NCI-H2081 (cell line): ENCODE data around the gene EFNA1.
A peak's percentile ranks its signal among the peaks of the same experiment; 100 is the strongest.
"Not testable (repeated sequence)": the region's sequence is repeated elsewhere in the genome, so short reads cannot be mapped to it uniquely, and the experiment has no call there.

ENCODE experiments used
- DNase-seq, 2 experiments: peaks; one replicate each; lab custom pipeline; 2025; lab: John Stamatoyannopoulos, UW

EFNA1 gene

DNA sequence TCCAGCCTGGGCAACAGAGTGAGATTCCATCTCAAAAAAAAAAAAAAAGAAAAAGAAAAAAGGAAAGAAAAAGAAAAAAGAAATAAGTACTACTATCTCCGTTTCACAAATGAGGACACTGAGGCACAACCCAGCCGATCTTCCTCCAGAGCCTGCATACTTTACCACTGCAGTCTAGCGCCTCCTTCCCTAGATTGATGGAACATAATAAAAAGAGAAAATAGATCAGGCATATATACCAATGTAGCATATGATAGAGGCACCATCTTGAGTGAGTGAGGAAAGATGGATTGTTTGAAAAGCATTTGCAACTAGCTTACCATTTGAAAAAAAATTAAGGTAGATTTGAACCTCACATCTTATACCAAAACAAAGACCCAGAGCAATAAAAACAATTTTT, 17.8 kb downstream of the EFNA1 start:
- DNase-seq = no peak

DNA sequence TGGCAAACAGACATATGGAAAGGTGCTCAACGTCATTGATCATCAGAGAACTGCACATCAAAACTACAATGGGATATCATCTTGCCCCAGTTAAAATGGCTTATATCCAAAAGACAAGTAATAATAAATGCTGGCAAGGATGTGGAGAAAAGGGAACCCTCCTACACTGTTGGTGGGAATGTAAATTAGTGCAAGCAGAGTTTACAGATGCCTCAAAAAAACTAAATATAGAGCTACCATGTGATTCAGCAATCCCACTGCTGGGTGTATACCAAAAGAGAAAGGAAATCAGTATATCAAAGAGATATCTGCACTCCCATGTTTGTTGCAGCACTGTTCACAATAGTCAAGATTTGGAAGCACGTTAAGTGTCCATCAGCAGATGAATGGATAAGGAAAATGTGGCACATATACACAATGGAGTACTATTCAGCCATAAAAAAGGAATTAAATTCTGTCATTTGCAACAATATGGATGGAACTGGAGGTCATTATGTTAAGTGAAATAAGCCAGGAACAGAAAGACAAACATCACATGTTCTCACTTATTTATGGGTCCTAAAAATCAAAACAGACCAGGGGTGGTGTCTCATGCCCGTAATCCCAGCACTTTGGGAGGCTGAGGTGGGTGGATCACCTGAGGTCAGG, 28.4 kb downstream of the EFNA1 start:
- not testable (repeated sequence) for DNase-seq

DNA sequence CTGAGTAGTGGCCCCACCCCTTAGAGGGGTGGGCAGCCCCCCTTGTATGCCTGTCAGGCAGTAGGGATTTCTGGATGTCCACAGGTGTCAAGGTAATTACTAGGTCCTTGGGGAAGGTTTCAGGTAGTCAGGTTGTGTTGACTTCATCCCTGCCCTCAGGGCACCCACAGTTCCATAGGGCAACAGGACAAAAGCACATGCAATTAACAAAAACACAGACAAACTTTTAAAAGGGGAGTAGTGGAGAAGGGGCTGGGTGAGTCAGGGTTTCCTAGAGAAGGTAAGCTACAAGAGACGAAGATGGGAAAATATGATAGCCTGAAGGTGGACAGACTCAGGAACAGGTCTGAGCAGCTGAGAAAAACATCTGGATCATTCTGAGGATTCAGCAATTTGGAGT, 31.3 kb downstream of the EFNA1 start:
- no peak for DNase-seq

DNA sequence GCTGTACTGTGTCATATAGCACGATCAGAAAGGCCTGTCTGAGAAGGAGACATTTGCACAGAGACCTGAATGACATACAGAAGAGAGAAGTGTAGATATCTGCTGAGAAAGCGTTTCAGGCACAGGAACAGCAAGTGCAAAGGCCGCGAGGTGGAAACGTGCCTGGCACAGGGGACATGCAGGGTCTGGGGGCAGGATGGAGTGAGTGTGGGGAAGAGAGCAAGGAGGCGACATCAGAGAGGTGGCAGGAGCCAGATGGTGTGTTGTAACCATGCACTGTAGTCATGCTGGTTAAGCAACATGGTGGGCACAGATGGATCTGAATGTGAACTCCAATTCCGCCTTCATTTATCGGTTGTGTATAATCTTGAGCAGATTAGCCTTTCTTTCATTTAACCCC, 32.5 kb downstream of the EFNA1 start:
- DNase-seq = no peak

DNA sequence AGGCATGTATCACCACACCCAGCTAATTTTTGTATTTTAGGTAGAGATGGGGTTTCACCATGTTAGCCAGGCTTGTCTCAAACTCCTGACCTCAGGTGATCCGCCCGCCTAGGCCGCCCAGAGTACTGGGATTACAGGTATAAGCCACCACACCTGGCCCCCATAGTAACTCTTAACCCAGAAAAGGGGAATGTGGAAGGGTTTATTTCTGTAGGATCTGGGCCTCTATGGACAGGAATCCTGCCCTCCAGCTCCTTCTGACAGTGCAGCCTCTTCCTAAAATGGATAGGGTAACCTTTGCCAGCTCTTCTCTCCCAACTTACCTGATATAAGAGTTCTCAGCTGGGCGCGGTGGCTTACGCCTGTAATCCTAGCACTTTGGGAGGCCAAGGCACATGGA, 35.0 kb downstream of the EFNA1 start:
- not testable (repeated sequence) for DNase-seq

DNA sequence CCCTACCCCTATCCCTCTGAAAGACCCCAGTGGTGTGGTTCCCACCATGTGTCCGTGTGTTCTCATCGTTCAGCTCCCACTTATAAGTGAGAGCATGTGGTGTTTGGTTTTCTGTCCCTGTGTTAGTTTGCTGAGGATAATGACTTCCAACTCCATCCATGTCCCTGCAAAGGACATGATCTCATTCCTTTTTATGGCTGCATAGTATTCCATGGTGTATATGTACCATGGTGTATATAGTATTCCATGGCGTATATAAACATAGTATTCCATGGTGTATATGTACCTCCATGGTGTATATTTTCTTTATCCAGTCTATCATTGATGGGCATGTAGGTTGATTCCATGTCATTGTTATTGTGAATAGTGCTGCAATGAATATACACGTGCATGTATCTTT, 36.1 kb downstream of the EFNA1 start:
- not testable (repeated sequence) for DNase-seq

DNA sequence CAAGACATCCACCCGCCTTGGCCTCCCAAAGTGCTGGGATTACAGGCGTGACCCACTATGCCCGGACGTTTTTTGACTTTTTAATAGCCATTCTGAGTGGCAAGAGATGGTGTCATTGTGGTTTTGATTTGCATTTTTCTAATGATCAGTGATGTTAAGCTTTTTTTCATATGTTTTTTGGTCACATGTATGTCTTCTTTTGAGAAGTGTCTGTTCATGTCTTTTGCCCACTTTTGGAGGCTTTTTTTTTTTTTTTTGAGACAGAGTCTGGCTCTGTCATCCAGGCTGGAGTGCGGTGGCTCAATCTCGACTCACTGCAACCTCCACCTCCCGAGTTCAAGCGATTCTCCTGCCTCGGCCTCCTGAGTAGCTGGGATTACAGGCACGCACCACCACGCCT, 36.9 kb downstream of the EFNA1 start:
- DNase-seq = not testable (repeated sequence)

DNA sequence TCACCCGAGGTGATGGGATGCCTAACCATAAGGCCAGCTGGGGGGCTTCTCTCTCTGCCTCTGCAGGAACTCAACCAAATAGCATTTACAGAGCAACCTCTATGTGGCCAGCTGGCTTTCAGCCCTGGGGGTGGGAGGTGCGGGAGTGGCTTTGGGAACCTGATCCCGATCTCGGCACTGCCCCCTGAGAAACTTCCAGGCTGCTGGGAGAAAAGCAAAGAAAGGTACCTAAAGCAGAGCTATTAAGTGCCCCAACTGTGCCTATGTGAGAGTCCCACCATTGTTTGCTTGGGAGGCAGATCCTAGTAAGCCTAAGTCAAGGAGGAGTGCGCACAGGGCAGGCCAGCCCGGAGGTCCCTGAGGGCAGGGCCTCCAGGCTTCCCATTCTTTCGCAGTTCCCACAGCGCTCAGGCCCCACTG, 38.4 kb downstream of the EFNA1 start:
- no peak for DNase-seq

DNA sequence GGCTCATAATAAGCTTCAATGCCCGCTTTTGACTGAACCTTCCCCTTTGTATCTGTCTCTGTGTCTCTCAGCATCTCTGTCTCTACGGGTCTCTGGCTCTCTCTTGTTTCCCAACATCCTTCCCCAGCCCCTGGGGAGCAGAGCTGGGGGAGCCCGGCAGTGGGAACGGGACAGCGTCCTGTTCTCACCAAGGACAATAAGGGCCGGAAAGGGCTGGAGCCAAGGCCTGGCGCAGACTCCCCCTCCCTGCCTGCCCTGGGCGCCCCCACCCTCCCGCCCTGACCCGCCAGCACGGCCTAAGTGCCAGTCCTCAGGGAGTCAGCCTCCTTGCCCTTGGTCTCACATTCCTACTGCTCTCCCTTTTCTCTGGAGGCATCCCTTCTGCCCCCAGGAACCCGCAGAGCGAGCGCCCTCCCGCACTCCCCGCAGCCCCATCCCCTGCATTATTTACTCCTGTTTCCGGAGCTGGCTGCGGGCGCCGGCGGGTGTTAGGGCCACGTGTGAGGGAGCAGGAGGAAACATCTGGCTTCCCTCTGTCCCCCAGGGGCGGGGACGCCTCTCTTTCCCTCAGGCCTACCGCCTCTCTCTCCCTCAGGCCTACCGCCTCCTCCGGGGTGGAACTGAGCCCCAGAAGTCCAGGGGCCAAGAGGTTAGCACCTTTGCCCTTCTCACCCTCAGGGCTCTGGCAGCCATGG, 38.9 kb downstream of the EFNA1 start:
- peak; percentile 24 to 78 for DNase-seq

DNA sequence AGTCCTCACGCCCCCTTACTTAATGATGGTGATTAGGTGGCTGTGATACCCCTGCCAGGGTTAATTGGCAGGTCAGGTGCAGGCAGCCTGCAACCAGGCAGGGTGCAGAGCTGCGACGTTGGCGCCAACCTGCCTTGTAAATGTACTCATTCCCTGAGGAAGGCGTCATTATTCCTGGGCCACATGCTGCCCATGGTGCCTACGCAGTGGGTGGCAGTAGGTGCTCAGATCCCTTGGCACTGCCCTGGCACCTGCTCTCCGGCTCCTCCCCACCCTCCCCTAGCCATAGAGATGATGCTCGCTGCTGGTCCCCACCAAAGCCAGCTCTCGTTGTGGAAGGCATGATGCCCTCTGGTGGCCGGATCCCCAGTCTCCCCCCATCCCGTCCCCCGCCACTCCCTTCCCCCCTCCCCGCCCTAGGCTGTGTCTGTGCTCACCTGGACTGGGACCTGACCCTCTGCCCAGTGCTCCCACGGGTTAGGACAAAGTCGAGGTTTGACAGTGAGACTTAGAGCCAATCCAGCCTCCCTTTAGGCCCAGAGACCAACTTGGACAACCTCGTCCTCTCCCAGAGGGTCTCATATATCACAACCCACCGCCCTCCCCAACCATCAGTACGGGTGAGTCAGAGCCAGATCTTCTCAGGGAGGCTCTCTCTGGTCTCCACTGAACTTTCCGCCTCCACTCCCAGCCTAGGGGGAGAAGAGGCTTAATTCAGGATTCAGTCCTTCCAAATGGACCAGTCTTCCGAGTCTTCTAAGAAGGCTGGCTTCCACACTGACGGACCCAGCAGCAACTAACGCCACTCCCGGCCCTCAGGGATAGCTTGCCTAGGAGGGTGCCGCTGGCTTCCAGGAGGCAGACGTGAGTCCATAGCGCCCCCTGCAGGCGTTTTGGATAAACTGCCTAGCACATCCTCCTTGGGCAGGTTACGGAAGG, 39.8 kb downstream of the EFNA1 start:
- DNase-seq = peak; percentile 90 to 94

DNA sequence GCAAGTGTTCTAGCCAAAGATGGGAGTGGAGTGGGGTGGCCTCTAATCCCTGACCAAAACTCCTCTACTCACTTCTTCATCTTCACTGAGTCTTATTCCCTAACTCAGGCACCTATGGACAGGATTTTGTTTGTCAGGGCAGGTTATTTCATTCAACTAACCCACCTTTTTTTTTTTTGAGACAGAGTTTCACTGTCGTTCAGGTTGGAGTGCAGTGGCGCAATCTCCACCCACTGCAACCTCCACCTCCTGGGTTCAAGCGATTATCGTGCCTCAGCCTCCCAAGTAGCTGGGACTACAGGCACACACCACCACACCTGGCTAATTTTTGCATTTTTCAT, 40.4 kb downstream of the EFNA1 start:
- not testable (repeated sequence) for DNase-seq

DNA sequence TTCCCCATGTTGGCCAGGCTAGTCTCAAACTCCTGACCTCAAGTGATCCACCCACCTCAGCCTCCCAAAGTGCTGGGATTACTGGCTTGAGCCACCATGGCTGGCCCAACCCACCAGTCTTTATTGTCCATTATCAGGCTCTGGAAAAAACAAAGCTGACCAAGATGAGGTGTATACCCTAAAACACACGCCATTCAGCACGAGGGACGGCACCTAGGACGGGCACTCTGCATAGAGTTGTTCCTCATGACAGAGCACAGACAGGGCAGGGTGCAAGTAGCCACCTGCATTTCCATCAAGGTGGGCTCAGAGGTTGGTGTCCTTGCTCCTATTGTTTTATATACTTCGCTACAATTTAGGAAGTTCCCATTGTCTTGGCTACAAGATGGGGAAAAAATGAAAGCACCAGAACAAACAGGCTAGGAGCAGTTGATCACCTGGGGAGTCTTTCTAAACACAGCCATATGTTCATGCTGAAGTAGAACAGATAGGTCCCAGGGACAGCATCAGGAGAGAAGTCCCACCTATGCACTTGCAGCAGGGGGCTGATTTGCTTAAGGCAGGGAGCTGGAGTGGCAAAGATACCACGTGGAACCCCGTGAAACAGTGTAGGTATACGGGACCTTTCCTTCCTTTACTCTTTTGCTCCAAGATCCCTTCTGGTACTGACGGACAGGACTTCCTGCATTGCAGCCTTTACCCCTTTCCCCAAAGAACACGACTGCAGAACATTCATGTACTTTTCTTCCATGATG, 41.0 kb downstream of the EFNA1 start:
- no peak for DNase-seq

DNA sequence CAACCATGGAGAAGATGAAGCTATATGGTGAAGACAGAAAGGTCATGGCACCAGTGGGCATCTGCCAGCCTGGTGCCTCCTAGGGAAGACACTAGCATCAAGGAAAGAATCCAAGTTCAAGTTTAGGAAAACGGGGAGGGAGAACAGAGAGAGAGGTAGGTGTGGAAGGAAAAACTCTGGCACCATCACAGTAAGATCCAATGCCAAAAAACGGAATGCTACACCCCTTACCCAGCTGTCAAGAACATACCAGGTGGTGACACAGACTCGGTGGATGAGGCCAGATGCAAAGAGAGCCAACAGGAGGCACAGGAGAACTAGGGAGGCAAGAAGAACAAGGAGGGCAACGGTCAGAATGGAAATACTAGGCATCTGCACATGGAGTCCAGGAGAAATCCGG, 41.9 kb downstream of the EFNA1 start:
- DNase-seq = no peak

DNA sequence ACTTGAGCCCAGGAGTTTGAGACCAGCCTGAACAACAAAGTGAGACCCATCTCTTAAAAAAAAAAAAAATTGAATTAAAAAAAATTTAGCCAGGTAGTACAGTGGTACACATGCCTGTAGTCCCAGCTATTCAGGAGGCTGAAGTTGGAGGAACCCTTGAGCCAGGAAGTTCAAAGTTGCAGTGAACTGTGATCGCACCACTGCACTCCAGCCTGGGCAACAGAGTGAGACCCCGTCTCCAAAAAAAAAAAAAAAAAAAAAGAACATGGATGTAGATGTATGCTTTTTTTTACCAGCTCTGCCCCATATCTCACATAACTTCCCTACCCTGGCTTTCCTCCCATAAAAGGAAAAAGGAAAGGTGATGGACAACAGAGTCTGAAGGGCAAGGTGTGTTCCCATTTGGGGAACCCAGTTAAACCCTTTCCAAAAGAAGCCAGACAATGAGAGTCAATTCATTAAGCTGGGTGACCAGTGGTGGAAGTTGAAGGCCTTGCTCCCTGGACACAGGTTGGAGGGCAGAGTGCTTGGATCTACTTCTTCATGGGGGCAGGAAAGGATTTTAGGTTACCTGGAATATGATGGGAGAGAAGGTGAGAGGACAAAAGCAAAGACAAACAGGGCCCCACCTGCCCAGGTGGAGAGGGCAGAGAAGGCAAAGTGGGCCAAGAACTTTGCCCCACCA, 42.6 kb downstream of the EFNA1 start:
- DNase-seq = no peak

DNA sequence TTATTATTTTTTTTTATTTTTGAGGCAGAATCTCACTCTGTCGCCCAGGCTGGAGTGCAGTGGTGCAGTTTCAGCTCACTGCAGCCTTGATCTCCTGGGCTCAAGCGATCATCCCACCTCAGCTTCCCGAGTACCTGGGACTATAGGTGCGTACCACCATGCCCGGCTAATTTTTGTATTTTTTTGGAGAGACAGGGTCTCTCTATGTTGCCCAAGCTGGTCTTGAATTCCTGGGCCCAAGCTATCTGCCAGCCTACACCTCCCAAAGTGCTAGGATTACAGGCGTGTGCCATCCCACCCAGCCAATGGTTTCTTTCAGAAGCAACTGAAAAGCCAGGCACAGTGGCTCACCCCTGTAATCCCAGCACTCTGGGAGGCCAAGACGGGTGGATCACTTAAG, 43.1 kb downstream of the EFNA1 start:
- DNase-seq = no peak

DNA sequence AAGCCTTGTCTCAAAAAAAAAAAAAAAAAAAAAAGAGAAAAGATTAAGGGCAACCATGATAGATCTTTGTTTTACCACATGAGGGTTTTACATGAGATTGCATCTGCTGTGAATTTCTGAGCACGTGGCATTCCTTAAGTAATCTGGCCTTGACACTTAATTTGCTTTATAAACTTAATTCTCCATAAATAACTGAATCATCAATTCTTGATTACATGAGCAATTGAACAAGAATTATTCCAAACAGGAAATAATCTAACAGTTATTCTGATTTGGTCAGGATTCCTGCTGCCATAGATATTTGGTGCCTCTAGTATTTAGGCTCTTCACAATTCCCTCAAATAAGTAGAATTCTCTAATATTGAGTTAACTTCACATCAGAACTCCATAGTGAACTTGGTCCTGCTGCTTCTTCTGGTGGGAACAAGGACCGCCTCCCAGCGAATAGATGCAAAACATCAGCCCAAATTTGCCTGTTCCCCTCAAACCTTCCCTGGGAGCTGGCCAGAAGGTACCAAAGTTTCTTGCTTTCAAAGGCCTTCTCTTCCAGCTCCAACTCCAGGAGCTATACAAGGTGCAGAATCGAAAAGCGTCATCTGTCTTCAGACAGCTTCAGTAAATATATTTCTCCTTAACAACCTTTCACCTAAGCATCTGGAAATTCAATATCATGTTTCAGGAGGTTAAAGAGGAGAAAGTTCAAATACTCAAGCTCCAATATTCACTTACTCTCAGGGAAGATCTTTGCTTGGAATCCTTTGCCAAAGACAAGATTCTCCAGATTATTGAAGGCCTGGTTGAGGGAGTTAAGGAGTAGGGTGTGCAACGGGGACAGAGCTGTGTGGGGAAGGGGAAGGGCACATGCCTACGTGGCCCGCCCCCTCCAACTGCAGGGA, 44.4 kb downstream of the EFNA1 start:
- DNase-seq = no peak

DNA sequence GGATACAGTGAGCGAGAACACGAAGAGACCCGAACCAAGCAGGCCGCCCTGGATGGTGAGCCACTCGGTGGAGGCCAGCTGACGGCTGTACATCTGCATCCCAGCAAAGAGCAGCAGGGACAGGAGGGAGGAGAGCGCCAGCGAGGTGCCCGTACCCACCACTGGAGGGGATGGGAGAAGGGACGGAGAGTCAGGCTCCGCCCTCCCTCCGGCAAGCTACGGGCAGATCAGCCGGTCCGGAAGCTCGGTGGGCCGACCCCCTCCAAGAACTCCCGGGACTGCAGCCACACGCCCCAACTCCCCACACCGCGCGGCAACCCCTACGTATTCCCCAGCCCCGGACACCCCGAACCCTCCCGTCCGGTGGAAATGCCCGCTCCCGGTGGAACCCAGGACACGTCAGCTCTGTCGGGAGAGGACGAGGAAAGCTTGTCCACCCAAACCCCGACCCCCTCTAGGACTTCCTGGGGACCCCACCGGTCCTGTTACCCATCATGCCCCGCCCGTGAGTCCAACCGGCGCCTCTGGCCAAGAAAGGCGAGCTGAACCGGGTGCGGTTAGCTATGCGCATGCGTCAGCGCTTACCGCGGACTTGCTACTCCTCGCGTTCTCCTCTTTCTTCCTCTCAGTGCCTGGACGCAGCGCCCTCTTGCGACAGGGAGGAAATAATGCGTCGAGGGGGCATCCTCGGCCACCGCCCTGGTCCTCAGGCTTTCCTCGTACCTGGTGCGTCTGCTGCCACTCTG, 45.2 kb downstream of the EFNA1 start, which contains the start of gene KRTCAP2:
KRTCAP2 (minus strand) TSS at position 573 of the 746 bp plus-strand sequence; CDS start at position 493, 80 bp downstream.
- DNase-seq = peak; percentile 98 to 99

DNA sequence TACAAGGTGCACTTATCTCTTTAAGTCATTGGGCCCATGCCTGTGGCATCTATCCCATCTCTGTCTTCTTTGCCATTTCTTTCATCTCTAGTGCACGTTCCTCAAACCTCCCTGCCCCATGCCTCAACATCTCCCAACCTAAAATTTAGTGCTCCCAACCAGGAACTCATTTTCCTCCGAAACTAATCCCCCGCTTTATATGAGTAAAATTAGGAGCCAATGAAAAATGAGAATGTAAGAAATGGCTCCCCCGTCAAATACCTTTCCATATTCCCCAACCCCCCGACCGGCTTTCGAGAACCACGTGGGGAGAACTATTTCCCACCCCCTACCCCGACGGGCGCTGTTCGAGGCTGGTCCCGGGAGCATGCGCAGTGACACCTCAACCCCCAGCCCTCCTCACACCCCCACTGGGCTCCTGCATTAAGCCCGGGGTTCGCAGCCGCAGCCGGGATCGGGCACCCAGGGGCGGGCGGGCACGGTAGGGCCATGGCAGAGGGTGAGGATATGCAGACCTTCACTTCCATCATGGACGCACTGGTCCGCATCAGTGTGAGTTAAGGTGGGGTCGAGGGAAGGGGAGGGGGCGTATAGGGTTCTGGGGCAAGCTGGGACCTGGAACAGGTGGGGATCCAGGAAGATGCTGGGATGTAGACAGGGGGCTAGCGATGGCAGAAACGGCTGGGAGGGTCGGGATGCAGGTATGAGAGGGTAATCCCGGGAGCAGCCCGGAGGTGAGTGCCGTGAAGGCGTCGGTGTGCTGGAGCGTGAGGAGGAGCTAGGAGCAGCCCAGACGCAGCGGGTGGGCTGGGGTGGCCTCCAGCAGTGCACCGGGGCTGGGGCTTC, 46.0 kb downstream of the EFNA1 start, which contains the start of gene TRIM46:
TRIM46 (plus strand) TSS at position 372 of the 846 bp plus-strand sequence; CDS start at position 490, 118 bp downstream.
- DNase-seq = peak; percentile 90 to 91
